GM21526 (cell line): ENCODE measurements around the gene HECTD4.
"Not testable (repeated sequence)": the region's sequence is repeated elsewhere in the genome, so short reads cannot be mapped to it uniquely, and the experiment has no call there.

Experiments used
- ATAC-seq: cut with Tn5 transposase; IDR thresholded peaks from one replicate; pipeline ENCODE4 v1.9.1; 2021; ENCODE audit warnings: moderate library complexity; ENCODE audit not compliant: unreplicated experiment, low FRiP score

Gene HECTD4

DNA sequence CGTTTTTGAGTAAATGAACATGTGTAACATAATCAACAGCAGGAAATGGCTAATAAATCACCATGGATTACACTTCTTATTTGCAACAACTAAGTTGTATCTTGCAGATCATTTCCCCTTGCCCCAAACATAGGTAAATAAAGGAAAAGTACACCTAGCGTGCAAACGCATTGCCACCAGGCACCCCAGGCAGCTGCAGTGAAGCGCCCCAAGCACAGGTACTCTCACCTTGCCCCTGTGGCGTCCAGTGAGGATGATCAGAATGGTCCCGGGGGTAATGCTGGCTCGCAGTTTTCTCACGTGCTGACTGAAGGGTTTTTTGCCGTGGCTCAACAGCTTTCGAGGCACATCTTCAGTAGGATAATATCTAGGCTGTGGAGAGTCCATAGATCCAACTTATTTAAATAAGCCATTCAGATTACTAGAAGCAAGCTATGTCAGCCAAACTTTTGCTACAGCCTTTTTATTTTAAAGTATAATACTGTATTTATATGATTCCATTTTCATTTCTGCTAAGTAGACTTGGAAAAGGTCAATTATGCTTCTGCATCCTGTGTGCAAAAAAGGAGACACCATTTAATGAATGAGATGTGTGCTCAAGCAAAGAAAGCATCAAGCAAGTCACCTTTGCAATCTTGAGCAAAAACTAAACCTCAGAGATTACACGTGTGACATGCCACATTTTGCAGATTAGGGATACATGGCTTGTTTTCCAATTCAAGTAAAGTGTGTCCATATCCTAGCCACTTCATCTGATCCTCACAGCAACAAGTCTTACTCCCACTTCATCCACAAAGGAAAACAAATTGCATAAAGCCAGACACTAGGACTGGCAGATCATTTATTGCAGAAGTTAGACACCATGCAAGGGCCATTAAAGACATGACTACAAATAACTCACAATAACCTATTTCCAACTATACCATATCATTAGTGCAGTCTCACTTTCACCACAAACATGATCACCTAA, 24.6 kb upstream of the HECTD4 start:
- ATAC-seq, result no peak

DNA sequence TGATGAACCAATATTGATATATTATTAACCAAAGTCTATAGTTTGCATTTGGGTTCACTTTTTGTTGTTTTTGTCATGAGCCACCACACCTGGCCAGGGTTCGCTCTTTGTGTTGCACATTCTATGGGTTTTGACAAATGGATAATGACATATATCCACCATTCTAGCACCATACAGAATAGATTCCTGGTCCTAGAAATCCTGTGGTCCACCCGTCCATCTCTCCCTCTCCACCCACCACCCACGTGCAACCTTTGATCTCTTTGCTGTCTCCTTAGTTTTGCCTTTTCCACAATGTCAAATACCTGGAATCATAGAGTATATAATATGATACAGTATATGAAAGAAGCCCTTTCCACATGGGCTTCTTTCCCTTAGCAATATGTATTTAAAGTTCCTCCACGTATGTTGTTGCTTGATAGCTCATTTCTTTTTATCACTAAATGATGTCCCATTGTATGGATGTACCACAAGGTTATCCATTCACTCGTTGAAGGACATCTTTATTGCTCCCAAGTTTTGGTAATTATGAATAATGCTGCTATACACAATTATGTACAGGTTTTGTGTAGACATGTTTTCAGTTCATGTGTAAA, 19.8 kb upstream of the HECTD4 start:
- no peak for ATAC-seq

DNA sequence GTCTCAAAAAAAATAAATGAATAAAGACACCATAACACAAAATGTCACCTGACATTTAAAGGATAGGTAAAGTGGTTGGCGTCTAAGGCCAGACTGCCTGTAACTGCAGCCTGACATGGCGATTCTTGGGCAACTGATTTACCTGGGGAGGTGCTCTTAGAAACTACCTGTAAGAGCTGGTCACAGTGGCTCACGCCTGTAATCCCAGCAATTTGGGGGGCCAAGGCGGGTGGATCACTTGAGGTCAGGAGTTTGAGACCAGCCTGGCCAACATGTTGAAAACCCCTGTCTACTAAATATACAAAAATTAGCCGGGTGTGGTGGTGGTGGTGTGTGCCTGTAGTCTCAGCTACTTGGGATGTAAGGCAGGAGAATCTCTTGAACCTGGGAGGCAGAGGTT, 18.8 kb upstream of the HECTD4 start:
- no peak for ATAC-seq

DNA sequence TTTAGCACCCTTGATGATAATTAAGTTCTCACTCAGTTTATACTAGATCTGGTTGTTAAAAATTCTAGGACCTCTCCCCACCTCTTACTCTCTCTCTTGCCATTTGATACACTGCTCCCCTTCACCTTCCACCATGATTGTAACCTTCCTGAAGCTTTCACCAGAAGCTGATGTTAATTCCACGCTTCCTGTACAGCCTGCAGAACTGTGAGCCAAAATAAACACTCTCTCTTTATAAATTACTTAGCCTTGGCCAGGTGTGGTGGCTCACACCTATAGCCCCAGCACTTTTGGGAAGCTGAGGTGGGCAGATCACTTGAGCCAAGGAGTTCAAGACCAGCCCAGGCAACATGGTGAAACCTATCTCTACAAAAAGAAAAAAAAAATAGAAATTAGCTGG, 11.1 kb upstream of the HECTD4 start:
- no peak for ATAC-seq

DNA sequence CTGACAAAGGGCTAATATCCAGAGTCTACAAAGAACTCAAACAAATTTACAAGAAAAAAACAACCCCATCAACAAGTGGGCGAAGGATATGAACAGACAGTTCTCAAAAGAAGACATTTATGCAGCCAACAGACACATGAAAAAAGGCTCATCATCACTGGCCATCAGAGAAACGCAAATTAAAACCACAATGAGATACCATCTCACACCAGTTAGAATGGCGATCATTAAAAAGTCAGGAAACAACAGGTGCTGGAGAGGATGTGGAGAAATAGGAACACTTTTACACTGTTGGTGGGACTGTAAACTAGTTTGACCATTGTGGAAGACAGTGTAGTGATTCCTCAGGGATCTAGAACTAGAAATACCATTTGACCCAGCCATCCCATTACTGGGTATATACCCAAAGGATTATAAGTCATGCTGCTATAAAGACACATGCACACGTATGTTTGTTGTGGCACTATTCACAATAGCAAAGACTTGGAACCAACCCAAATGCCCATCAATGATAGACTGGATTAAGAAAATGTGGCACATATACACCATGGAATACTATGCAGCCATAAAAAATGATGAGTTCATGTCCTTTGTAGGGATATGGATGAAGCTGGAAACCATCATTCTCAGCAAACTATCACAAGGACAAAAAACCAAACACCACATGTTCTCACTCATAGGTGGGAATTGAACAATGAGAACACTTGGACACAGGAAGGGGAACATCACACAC, 7.9 kb upstream of the HECTD4 start:
- ATAC-seq, result not testable (repeated sequence)

DNA sequence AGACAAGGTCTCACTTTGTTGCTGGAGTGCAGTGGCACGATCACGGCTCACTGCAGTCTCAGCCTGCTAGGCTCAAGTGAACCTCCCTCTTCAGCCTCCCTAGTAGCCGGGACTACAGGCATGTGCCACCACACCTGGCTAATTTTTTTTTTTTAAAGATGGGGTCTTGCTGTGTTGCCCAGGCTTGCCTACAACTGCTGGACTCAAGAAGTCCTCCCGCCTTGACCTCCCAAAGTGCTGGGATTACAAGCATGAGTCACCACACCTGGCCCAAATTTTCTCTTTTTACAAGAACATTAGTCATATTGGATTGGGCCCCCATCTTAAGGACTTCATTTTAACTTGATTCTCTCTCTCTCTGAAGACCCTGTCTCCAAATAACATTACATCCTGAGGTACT, 7.0 kb upstream of the HECTD4 start:
- ATAC-seq, result no peak

DNA sequence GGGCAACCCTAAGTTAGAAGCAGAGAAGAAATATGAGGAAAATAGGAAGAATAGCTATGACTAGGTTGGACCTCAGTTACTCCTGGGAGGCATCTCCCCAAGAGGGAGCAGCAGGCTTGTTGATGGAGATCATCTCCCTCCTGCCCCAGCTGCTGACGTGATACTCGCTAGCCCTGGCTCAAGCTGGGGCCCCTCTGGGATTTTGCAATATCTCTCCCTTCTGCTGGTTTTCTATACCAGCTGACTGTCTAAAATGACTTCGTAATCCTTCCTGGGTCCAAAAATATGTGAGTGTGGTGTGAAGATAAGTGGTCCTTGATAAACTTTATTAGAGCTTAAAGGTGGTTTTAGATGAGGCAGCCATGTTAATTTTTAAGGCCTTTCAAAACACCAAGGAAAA, 4.5 kb upstream of the HECTD4 start:
- ATAC-seq, result no peak

DNA sequence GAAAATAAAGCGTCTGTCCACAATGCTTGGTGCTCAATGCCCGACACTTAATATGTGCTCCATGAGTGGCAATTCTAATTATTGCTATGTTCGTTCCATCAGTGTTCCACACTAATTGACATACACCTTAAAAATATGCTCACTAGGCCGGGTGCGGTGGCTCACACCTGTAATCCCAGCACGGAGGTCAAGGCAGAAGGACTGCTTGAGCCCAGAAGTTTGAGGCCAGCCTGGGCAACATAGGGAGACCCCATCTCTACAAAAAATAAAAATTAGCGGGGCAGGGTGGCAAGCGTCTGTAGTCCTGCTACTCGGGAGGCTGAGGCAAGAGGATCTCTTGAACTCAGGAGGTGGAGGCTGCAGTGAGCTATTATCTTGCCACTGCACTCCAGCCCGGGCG, 635 bp upstream of the HECTD4 start:
- ATAC-seq, result no peak

DNA sequence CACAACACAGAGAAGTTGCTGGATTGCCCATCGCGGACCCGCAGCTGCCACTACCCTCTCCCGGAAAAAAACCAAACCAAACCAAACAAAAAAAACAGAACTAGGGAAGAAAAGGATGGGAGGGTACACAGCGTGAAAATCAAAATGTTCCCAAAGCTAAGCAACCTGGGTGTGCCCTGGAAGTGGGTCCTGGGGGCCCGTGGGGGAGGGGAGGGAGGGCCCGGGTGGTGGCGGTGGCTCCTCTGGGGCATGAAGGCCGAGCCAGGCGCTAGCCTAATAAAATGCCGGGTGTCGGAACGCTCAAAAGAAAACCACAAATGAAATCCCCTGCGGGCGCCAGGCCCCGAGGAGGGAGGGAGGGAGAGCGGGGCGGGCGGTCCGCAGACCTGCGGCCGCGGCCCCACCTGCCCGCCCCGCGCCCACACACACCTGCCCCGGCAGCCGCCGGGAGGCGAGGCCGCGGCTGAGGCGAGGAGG, 787 bp downstream of the HECTD4 start:
- ATAC-seq, result peak; percentile 49

DNA sequence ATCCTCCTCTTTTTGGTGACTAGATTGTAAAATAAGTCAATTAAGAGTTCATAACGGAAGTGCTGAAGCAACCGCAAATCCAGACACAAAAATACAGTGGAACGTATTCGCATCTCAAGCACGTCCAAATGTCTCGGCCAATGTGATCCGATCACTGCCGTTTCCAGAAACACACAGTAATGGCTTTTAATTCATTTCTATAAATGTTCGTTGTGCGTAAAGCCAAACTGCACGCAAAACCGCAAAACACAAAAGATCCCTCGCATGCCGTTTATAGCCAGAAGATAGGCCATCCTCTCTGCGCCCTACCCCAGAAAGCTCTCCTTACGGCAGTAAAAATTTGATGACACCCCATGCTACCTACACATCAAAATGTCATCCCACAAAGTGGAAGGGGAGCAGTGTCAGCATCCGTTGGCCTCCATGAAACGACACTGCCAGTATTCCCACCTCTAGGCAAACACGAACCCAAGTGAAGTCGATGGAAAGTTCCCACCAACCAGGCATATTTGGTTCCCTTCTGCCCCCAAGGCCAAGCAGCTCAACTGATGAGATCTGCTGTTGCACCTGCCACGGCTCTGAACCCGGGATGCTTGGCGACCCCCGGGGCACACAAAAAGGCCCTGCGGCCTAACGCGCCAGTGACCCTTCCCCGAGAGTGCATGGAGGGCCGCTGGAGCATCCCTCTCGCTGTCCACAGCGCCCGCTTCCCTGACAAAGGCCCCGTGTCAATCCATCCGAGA, 1.4 kb downstream of the HECTD4 start:
- no peak for ATAC-seq

DNA sequence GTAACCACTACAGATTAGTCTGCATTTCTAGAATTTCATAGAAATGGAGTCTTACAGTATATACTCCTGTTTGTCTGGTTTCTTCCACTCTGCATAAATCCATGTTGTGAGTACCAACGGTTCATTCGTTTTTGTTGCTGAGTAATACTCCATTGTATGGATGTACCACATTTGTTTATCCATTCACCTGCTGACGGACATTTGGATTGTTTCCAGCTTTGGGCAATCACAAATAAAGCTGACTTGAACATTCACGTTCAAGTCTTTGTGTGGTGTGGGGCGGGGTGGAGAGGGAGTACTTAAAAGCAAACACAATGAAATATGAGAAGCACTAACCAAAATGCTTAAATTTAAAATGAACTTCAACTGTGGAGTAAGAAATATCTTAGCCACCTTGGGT, 7.1 kb downstream of the HECTD4 start:
- no peak for ATAC-seq

DNA sequence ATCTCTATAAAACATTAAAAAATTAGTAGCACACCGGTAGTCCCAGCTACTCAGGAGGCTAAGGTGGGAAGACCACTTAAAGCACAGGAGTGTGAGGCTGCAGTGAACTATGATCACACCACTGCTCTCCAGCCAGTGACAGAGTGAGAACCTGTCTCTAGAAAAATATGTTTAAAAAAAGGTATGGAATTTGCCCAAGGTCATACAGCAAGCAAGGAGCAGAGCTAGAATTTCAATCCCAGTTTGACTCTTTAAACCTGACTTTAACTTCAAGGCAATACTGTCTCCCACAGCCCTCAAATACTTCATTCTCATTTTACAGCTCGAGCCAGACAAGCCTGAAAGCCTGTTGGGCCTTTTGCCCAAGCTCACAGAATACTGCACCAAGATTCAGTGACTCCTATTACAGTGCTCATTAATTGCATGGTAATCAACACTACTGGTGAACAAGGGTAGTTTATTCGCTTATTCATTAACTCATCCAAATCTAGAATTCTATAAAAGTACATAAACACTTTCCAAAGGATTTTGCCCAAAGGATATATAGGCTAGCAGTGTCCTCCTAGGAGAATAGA, 8.0 kb downstream of the HECTD4 start:
- no peak for ATAC-seq

DNA sequence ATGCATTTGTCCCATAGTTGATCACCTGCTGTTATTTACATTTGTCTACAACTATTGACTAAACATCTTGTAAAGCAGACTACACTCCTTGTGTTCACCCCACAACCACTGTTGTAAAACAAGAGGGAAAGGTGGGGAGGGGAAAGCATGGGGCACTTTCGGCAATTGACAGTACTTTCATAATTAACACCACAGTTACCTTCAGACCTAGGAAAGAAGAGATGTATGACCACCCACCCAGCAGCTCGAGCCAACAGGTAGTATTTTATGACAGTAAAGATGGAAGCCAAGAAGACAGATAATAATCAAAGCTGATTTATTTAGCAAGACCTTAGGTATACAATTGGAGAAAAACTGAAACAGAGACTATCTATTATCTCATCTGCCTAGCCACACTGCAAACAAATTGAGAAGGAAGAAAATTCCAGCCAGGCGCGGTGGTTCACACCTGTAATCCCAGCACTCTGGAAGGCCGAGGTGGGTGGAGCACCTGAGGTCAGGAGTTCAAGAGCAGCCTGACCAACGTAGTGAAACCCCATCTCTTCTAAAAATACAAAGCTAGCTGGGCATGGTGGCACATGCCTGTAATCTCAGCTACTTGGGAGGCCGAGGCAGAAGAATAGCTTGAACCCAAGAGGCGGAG, 11.2 kb downstream of the HECTD4 start:
- no peak for ATAC-seq

DNA sequence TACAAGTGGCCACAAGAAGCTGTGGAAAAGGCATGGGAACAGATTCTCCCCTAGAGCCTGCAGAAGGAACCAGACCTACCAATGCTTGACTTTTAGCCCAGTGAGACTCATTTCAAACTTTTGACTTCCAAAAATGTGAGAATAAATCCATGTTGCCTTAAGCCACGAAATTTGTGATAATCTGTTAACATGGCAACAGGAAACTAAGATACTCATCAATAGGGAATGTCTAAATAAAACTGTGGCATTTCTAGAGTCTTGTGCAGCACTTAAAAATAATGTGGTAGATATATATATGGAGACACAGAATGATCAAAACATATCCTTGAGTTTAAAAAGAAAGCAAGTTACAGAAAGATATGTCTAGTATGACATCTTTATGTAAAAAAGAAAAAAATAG, 12.0 kb downstream of the HECTD4 start:
- no peak for ATAC-seq

DNA sequence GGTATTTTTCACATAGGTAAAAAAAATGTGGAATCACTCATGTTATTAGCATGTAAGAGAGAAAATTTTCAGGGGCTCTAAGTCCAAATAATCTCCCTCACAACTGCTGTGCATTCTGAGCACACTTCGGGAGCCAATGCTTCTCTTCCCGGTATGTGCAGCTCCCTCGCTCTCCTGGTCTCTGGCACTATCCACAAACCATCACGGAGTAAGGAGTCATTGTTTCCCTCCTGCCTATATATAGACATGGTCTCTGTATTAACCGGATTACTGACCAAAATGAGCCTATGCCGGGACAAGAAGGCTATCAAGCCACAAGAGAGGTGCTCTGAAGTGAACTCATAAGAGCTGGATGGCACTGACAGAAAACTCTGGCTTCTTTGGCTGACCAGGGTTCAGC, 13.4 kb downstream of the HECTD4 start:
- ATAC-seq, result no peak

DNA sequence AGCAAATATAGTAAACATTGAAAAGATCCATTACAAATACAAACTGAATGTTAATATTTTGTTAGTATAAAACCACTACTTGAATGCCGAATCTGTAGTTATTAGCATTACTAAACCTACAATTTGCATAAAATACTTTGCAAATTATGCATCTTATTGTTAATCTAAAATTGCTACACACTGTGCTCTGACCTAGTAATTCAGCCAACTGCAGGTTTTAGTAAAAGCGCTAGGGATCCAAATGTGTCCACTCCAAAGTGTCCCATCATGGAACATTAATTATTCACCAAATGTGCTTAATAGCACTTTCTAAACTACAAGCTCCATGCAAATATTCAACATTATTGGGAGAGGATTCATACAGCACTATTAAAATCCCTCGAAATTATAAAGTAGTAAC, 14.3 kb downstream of the HECTD4 start:
- no peak for ATAC-seq

DNA sequence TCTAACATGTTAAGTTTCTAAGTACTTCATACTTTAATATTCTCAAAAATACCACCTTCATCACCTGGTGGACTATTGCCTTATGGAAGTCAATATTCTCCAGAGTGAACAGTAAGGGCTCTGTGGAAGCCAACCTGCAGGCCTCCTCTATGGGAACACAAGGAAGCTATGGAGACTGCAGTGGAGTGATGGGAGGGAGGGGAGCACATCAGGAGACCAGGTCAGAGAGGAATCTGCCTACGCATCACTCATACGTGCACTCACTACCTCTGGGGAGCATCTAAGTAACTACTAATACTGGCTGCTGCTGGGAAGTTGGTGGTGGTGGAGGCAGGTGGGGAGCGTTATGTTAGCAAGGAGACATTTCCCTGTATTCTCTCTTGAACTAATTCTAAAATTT, 19.9 kb downstream of the HECTD4 start:
- ATAC-seq, result no peak

DNA sequence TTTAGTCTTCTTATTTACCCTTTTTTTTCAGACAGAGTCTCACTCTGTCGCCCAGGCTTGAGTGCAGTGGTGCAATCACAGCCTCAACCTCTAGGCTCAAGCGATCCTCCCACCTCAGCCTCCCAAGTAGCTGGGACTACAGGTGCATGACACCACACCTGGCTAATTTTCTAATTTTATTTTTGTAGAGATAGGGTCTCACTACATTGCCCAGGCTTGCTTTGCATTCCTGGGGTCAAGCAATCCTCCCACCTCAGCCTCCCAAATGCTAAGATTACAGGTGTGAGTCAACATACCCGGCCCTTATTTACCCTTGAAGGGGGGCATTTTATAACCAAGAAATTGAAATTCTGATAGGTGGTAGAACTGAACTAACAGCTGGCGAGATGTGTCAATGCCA, 21.0 kb downstream of the HECTD4 start:
- ATAC-seq, result no peak

DNA sequence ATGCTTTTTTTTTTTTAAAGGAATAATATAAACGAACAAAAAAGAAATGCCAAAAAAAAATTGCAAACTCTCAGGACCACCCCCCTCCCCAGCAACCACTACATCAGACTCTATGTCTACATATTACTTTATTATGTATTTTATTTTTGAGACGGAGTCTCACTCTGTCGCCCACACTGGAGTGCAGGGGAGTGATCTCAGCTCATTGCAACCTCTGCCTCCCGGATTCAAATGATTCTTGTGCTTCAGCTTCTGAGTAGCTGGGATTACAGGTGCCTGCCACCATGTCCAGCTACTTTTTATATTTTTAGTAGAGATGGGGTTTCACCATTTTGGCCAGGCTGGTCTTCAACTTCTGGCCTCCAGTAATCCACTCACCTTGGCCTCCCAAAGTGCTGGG, 22.9 kb downstream of the HECTD4 start:
- no peak for ATAC-seq

DNA sequence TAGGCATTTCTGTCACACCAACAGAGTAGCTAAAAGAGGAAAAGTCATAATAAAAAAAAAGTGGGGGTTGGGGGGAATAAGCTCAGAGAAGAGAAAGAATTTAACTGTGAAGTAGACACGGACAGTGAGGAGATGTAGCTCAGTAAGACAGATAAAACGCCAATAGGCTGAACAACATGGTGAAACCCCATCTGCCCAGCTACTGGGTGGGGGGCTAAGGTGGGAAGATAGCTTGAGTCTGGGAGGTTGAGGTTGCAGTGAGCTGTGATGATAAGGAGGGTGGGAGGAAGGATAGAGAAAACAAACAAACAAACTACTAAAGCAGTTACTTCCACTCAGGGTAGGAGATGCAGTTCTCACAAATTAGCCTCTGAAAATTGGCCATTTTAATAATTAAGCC, 25.0 kb downstream of the HECTD4 start:
- no peak for ATAC-seq
